Adrenal gland (tissue), 5 donors: Measurements from ENCODE around the gene PTCH2.

ENCODE experiments used
- CTCF ChIP-seq, 6 experiments: fragments of 450-650 bp in 4 of 6; fragments of 200-600 bp in 2 of 6; sonication (generic) in 1 of 6; IDR thresholded peaks; 1 replicate in 5 of 6; 2 replicates in 1 of 6; pipeline versions ENCODE4 v1.5.1 to v1.8.0; 2016 to 2021; ENCODE audit warnings: antibody characterized with exemption in 6 of 6, mild to moderate bottlenecking in 2 of 6, moderate library complexity in 1 of 6
- POLR2A ChIP-seq, 2 donors: fragments of 450-650 bp; IDR thresholded peaks; one replicate each; pipeline ENCODE4 v1.6.1; 2017; ENCODE audit warnings: antibody characterized with exemption in 2 of 2, mild to moderate bottlenecking in 2 of 2, moderate library complexity in 1 of 2
- donor health status: DM: no; HTN: no; CAD: no.

- TF ChIP-seq CTCF (IDR thresholded peaks at IDR 0.05) (no peak), POLR2A (IDR thresholded peaks at IDR 0.05) (no peak)
Observed at GRCh38 chr1:44817771-44818495, 25.1 kb downstream of the PTCH2 start.
